H1 (cell line): ENCODE measurements around the gene ATOH8. TPM values are rescaled to one million over a fixed set of nuclear protein-coding genes. Genes with fewer than 3 reads are reported as not detected.

Experiments used
- CTCF ChIA-PET: fragments of 300-600 bp; sonication (Branson Sonifier 250); formaldehyde crosslinking; loops from one replicate; lab custom pipeline; 2021; ENCODE audit not compliant: partially characterized antibody; lab: Charles Lee
- POLR2A ChIA-PET: fragments of 300-600 bp; sonication (Branson Sonifier 250); formaldehyde crosslinking; loops from one replicate; lab custom pipeline; 2021; ENCODE audit warnings: inconsistent platforms; ENCODE audit not compliant: partially characterized antibody; lab: Charles Lee
- DNase-seq, 2 experiments: peaks; one replicate each; pipeline versions ENCODE4 v3.0.0 to v3.0.0-alpha.2; 2010 to 2022; ENCODE audit warnings: low spot score in 2 of 2, low read depth in 1 of 2, mixed read lengths in 1 of 2
- FAIRE-seq: peaks from 2 replicates; lab custom pipeline; 2011; peaks lifted over from hg19 to GRCh38; lab: Jason Lieb, UNC
- H2AFZ ChIP-seq: 2 replicates; pipeline ENCODE4 v1.8.1; 2012; ENCODE audit warnings: low read length, inconsistent platforms
- H2AK5ac ChIP-seq: 2 replicates; pipeline ENCODE4 v1.6.1; 2013; ENCODE audit warnings: low read depth, low read length
- H2BK120ac ChIP-seq: replicated peaks from 2 replicates; pipeline ENCODE3; 2013; ENCODE audit warnings: low read depth, low read length, inconsistent platforms
- H2BK12ac ChIP-seq: 2 replicates; pipeline ENCODE4 v1.6.1; 2013; ENCODE audit warnings: low read depth, low read length
- H2BK15ac ChIP-seq: 2 replicates; pipeline ENCODE4 v1.6.1; 2013; ENCODE audit warnings: low read length
- H2BK20ac ChIP-seq: 2 replicates; pipeline ENCODE4 v1.6.1; 2013; ENCODE audit warnings: low read length
- H2BK5ac ChIP-seq: 2 replicates; pipeline ENCODE4 v1.6.1; 2013; ENCODE audit warnings: low read depth, low read length
- H3K14ac ChIP-seq: 2 replicates; pipeline ENCODE4 v1.6.1; 2013; ENCODE audit warnings: inconsistent platforms; ENCODE audit not compliant: insufficient read length
- H3K18ac ChIP-seq: 2 replicates; pipeline ENCODE4 v1.6.1; 2013; ENCODE audit warnings: low read length; ENCODE audit errors: extremely low read depth
- H3K23ac ChIP-seq: 2 replicates; pipeline ENCODE4 v1.6.1; 2013; ENCODE audit warnings: inconsistent platforms; ENCODE audit not compliant: insufficient read length
- H3K23me2 ChIP-seq: 2 replicates; pipeline ENCODE4 v1.6.1; 2013; ENCODE audit warnings: low read depth, low read length
- H3K27ac ChIP-seq: 2 replicates; pipeline ENCODE4 v1.6.1; 2011; ENCODE audit warnings: low read depth, low read length, inconsistent platforms
- H3K27me3 ChIP-seq, 4 experiments: replicated peaks in 1 of 4; 1 replicate in 1 of 4; 2 replicates in 3 of 4; pipeline versions ENCODE4 v1.6.1 to v1.8.1; 2011 to 2013; ENCODE audit warnings: low read length in 3 of 4, mild to moderate bottlenecking in 3 of 4, inconsistent platforms in 2 of 4, mixed read lengths in 2 of 4, moderate library complexity in 1 of 4; ENCODE audit not compliant: control insufficient read depth in 3 of 4, insufficient read depth in 3 of 4; ENCODE audit errors: extremely low read depth in 1 of 4
- H3K36me3 ChIP-seq, 4 experiments: 2 replicates each; pipeline versions ENCODE4 v1.6.1 to v1.8.1; 2011 to 2013; ENCODE audit warnings: mild to moderate bottlenecking in 4 of 4, low read length in 3 of 4, moderate library complexity in 2 of 4, control low read depth in 1 of 4, inconsistent platforms in 1 of 4; ENCODE audit not compliant: insufficient read depth in 4 of 4, control insufficient read depth in 2 of 4
- H3K4ac ChIP-seq: replicated peaks from 2 replicates; pipeline ENCODE3; 2013; ENCODE audit warnings: low read length, low read depth, mixed read lengths, inconsistent platforms; ENCODE audit not compliant: insufficient read length
- H3K4me1 ChIP-seq, 4 experiments: replicated peaks in 1 of 4; 1 replicate in 1 of 4; 2 replicates in 3 of 4; pipeline versions ENCODE4 v1.6.1 to v1.8.1; 2011 to 2013; ENCODE audit warnings: low read length in 3 of 4, inconsistent platforms in 2 of 4, mixed read lengths in 1 of 4; ENCODE audit not compliant: insufficient read depth in 4 of 4, control insufficient read depth in 3 of 4
- H3K4me2 ChIP-seq, 2 experiments: 2 replicates each; pipeline versions ENCODE4 v1.6.1 to v1.8.1; 2011 to 2013; ENCODE audit warnings: low read depth in 2 of 2, low read length in 2 of 2, control low read depth in 1 of 2, inconsistent platforms in 1 of 2, mild to moderate bottlenecking in 1 of 2; ENCODE audit not compliant: insufficient read depth in 1 of 2
- H3K4me3 ChIP-seq, 4 experiments: fragments of 200-600, 300-600 bp in 1 of 4; sonication (generic), shearing (Covaris generic), sonication (Bioruptor Twin) in 1 of 4; 2 replicates each; pipeline versions ENCODE4 v1.5.1 to v1.8.1; 2011 to 2016; ENCODE audit warnings: low read length in 4 of 4, low read depth in 3 of 4, control low read depth in 2 of 4, inconsistent platforms in 2 of 4, mild to moderate bottlenecking in 2 of 4, mixed read lengths in 1 of 4, moderate library complexity in 1 of 4; ENCODE audit not compliant: insufficient read depth in 2 of 4; ENCODE audit errors: extremely low read depth in 1 of 4
- H3K56ac ChIP-seq: replicated peaks from 2 replicates; pipeline ENCODE3; 2013; ENCODE audit warnings: low read depth, mild to moderate bottlenecking, mixed read lengths, low read length, inconsistent platforms; ENCODE audit not compliant: insufficient read length
- H3K79me1 ChIP-seq: 2 replicates; pipeline ENCODE4 v1.6.1; 2013; ENCODE audit warnings: low read depth, low read length, control low read depth
- H3K79me2 ChIP-seq, 2 experiments: 2 replicates each; pipeline versions ENCODE4 v1.6.1 to v1.8.1; 2012 to 2013; ENCODE audit warnings: low read length in 2 of 2, mild to moderate bottlenecking in 2 of 2, inconsistent platforms in 1 of 2; ENCODE audit not compliant: insufficient read depth in 2 of 2, control insufficient read depth in 1 of 2
- H3K9ac ChIP-seq, 4 experiments: replicated peaks in 1 of 4; 1 replicate in 1 of 4; 2 replicates in 3 of 4; pipeline versions ENCODE4 v1.6.1 to v1.8.1; 2011 to 2013; ENCODE audit warnings: low read depth in 3 of 4, low read length in 3 of 4, control low read depth in 2 of 4, mild to moderate bottlenecking in 2 of 4, moderate library complexity in 2 of 4, inconsistent platforms in 1 of 4; ENCODE audit errors: extremely low read depth in 1 of 4
- H3K9me3 ChIP-seq, 2 experiments: 2 replicates each; pipeline versions ENCODE4 v1.6.1 to v1.8.1; 2012 to 2013; ENCODE audit warnings: mild to moderate bottlenecking in 2 of 2, moderate library complexity in 2 of 2, control low read depth in 1 of 2, inconsistent platforms in 1 of 2, low read depth in 1 of 2, low read length in 1 of 2, mixed read lengths in 1 of 2; ENCODE audit not compliant: insufficient read depth in 2 of 2
- H4K20me1 ChIP-seq, 2 experiments: replicated peaks in 1 of 2; 2 replicates each; pipeline versions ENCODE3 to v1.8.1; 2011 to 2013; ENCODE audit warnings: inconsistent platforms in 2 of 2, low read length in 2 of 2, mild to moderate bottlenecking in 1 of 2; ENCODE audit not compliant: insufficient read depth in 2 of 2, control insufficient read depth in 1 of 2
- H4K5ac ChIP-seq: 2 replicates; pipeline ENCODE4 v1.6.1; 2013; ENCODE audit warnings: low read length, low read depth, mixed read lengths, inconsistent platforms; ENCODE audit not compliant: insufficient read length
- H4K8ac ChIP-seq: 2 replicates; pipeline ENCODE4 v1.8.0; 2013; ENCODE audit warnings: mild to moderate bottlenecking, moderate library complexity, low read length, inconsistent platforms; ENCODE audit not compliant: insufficient read depth; ENCODE audit errors: extremely low read depth
- H4K91ac ChIP-seq: replicated peaks from 2 replicates; pipeline ENCODE3; 2013; ENCODE audit warnings: low read length, mixed read lengths, inconsistent platforms; ENCODE audit not compliant: insufficient read length
- ASH2L ChIP-seq: fragments of 200-600, 300-600 bp; sonication (generic); IDR thresholded peaks from one replicate; pipeline ENCODE4 v1.7.1; 2017; ENCODE audit warnings: low read length
- GTF2F1 ChIP-seq: IDR thresholded peaks from 2 replicates; pipeline ENCODE4 v1.6.1; 2012; ENCODE audit warnings: low read depth, low read length, improper control_type of control experiment, borderline replicate concordance
- JUN ChIP-seq: IDR thresholded peaks from 2 replicates; pipeline ENCODE4 v1.6.1; 2011; ENCODE audit warnings: low read depth, mild to moderate bottlenecking, improper control_type of control experiment, low read length
- PHF8 ChIP-seq: fragments of 200-600 bp; sonication (generic); conservative IDR thresholded peaks from 2 replicates; pipeline ENCODE4 v1.7.1; 2012; ENCODE audit warnings: low read depth, mild to moderate bottlenecking, inconsistent platforms, low read length, moderate library complexity
- POU5F1 ChIP-seq: IDR thresholded peaks from 2 replicates; pipeline ENCODE4 v1.6.1; 2011; ENCODE audit warnings: low read depth, mild to moderate bottlenecking, low read length, moderate library complexity
- SP4 ChIP-seq: IDR thresholded peaks from 2 replicates; pipeline ENCODE4 v1.6.1; 2012; ENCODE audit warnings: low read length, inconsistent platforms
- WGBS, 2 experiments: shearing (Covaris generic) in 1 of 2; methylation state at CpG; one replicate each; pipeline versions ENCODE4 v1.1.6 to v1.1.7; 2013 to 2015; ENCODE audit warnings: low lambda C conversion rate in 2 of 2, mixed read lengths in 2 of 2, inconsistent platforms in 1 of 2, low coverage in 1 of 2, missing lambda C conversion rate in 1 of 2; ENCODE audit not compliant: insufficient replicate concordance in 2 of 2, insufficient coverage in 1 of 2, insufficient read length in 1 of 2; ENCODE audit errors: extremely low coverage in 1 of 2, missing lambda C conversion rate in 1 of 2; 5-methylcytosine and 5-hydroxymethylcytosine counted together
- polyA plus RNA-seq, 7 experiments: library from polyadenylated mRNA; depleted of rRNA in 3 of 7; stranded (reverse) in 5 of 7; unstranded in 2 of 7; fragments of >200 nt in 5 of 7; fragments of 200-250 nt in 2 of 7; gene quantifications; 1 replicate in 5 of 7; 2 replicates in 1 of 7; 4 replicates in 1 of 7; pipeline versions ENCODE4 v1.2.1 to v1.2.3, GENCODE V29; 2011 to 2013; ENCODE audit warnings: missing spikeins in 2 of 7, mixed read lengths in 2 of 7
- total RNA-seq: library from RNA; stranded (reverse); fragmentation: NEBNext Ultra II Directional; extraction: Animal tissue kit (Norgen Biotek cat#: 25700); gene quantifications from 2 replicates; pipeline ENCODE4 v1.2.1, GENCODE V29; 2021
- TF ChIP-seq, protein P1 (sequence below), 3 experiments: IDR thresholded peaks; 1 replicate in 2 of 3; 2 replicates in 1 of 3; pipeline versions ENCODE4 v1.5.1 to v1.6.1; 2011; ENCODE audit warnings: low read length in 3 of 3, mild to moderate bottlenecking in 3 of 3, inconsistent platforms in 2 of 3, low read depth in 1 of 3, moderate library complexity in 1 of 3; ENCODE audit not compliant: insufficient read depth in 1 of 3; ENCODE audit errors: control extremely low read depth in 1 of 3

Gene ATOH8
- total and polyA plus RNA-seq, 2 of the 8 experiments (the other 6 are each of a cell fraction or from before 2014, with no cell fraction given) = 0.50 to 0.53 TPM

DNA sequence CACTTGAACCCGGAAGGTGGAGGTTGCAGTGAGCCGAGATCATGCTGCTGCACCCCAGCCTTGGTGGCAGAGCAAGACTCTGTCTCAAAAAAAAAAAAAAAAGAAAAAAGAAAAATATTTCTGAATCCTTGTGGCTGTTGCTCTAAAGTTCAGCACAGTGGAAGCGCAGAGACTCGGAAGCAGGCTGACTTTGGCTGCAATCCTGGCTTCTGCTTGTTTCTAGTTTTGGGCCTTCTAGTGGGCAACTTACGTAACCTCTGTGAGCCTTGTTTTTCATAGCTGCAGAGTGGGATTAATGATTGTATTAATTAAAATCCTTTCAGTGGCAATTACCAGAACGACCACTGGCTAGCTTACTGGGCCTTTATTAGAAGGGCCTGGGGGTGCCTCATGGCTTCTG lies 31.3 kb upstream of the ATOH8 start:
- H2BK20ac ChIP-seq = no peak overlapping the region
- no peak for FAIRE-seq
- H3K56ac ChIP-seq = no peak overlapping the region
- no peaks in the 10 kb centered on the region for H3K4me1 ChIP-seq
- H4K8ac ChIP-seq = no peak overlapping the region
- H3K79me1 ChIP-seq = no peaks in the 10 kb centered on the region
- no peak overlapping the region for H3K9ac ChIP-seq
- no peak overlapping the region for H2AK5ac ChIP-seq
- no peak overlapping the region for H3K14ac ChIP-seq
- H3K4me2 ChIP-seq = no peak overlapping the region
- H3K9me3 ChIP-seq = no peaks in the 10 kb centered on the region
- H3K23ac ChIP-seq = no peak overlapping the region
- H2BK5ac ChIP-seq = no peak overlapping the region
- H4K5ac ChIP-seq = no peak overlapping the region
- no peaks in the 10 kb centered on the region for H3K23me2 ChIP-seq
- H3K4ac ChIP-seq = no peak overlapping the region
- TF ChIP-seq PHF8 (no peak), ASH2L (no peak), SP4 (no peak), JUN (no peak), GTF2F1 (no peak), POU5F1 (no peak)
- TF ChIP-seq, protein P1, sequence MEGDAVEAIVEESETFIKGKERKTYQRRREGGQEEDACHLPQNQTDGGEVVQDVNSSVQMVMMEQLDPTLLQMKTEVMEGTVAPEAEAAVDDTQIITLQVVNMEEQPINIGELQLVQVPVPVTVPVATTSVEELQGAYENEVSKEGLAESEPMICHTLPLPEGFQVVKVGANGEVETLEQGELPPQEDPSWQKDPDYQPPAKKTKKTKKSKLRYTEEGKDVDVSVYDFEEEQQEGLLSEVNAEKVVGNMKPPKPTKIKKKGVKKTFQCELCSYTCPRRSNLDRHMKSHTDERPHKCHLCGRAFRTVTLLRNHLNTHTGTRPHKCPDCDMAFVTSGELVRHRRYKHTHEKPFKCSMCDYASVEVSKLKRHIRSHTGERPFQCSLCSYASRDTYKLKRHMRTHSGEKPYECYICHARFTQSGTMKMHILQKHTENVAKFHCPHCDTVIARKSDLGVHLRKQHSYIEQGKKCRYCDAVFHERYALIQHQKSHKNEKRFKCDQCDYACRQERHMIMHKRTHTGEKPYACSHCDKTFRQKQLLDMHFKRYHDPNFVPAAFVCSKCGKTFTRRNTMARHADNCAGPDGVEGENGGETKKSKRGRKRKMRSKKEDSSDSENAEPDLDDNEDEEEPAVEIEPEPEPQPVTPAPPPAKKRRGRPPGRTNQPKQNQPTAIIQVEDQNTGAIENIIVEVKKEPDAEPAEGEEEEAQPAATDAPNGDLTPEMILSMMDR (IDR thresholded peaks at IDR 0.05; ENCODE audit: control extremely low read depth in 1 of 3, insufficient read depth in 1 of 3, low read depth in 1 of 3, low read length in 3 of 3) = no peak
- H2AFZ ChIP-seq = no peak overlapping the region
- H4K91ac ChIP-seq = no peak overlapping the region
- no peak overlapping the region for H2BK15ac ChIP-seq
- H4K20me1 ChIP-seq = no peaks in the 10 kb centered on the region
- no peak overlapping the region for H2BK120ac ChIP-seq
- H3K27ac ChIP-seq = no peak overlapping the region
- POLR2A ChIA-PET = no interaction called here
- H3K36me3 ChIP-seq = no peaks in the 10 kb centered on the region
- WGBS, 2 experiments = 90% methylated on average over 6 of the region's 6 CpGs; no CpG with 5 or more reads in 1 of the 2 experiments
- no peaks in the 10 kb centered on the region for H3K79me2 ChIP-seq
- CTCF ChIA-PET = interaction anchor here (0.7 to 5.4 kb wide), 14 partner anchors 10 to 97 kb away, joined by 3 to 55 read pairs (median 5); no protein-coding TSS in a partner anchor
- H3K4me3 ChIP-seq = no peak overlapping the region
- no peak for DNase-seq
- no peak overlapping the region for H3K18ac ChIP-seq
- no peak overlapping the region for H2BK12ac ChIP-seq
- H3K27me3 ChIP-seq = no peaks in the 10 kb centered on the region
